COR-L47 (cell line): ENCODE results near the gene NPIPA7.
"Not testable (repeated sequence)": the region's sequence is repeated elsewhere in the genome, so short reads cannot be mapped to it uniquely, and the experiment has no call there.

ENCODE experiments used
- DNase-seq: peaks from one replicate; lab custom pipeline; 2025; lab: John Stamatoyannopoulos, UW

The NPIPA7 gene

GRCh38 chr16:16378840-16379239 is at the start of gene NPIPA7:
NPIPA7 (plus strand) TSS chr16:16379140; CDS start chr16:16379245, 105 bp downstream.
- not testable (repeated sequence) for DNase-seq

- not testable (repeated sequence) for DNase-seq
Measured at GRCh38 chr16:16331466-16331865, 47.5 kb upstream of the NPIPA7 start.

GRCh38 chr16:16357556-16357955 is 21.4 kb upstream of the NPIPA7 start:
- DNase-seq: not testable (repeated sequence)

- not testable (repeated sequence) for DNase-seq
Measured at GRCh38 chr16:16358539-16359240, 20.2 kb upstream of the NPIPA7 start.

GRCh38 chr16:16363595-16363994 is 15.3 kb upstream of the NPIPA7 start:
- not testable (repeated sequence) for DNase-seq

GRCh38 chr16:16364100-16364499 is 14.8 kb upstream of the NPIPA7 start:
- DNase-seq: not testable (repeated sequence)

- DNase-seq: not testable (repeated sequence)
Measured at GRCh38 chr16:16364701-16365100, 14.2 kb upstream of the NPIPA7 start.

GRCh38 chr16:16365319-16365718 is 13.6 kb upstream of the NPIPA7 start:
- DNase-seq: not testable (repeated sequence)

GRCh38 chr16:16365851-16366250 is 13.1 kb upstream of the NPIPA7 start:
- DNase-seq: not testable (repeated sequence)

GRCh38 chr16:16366552-16367284 is 12.2 kb upstream of the NPIPA7 start:
- DNase-seq: not testable (repeated sequence)

- not testable (repeated sequence) for DNase-seq
Measured at GRCh38 chr16:16367285-16367628, 11.7 kb upstream of the NPIPA7 start.

GRCh38 chr16:16369081-16369856 is 9.7 kb upstream of the NPIPA7 start:
- not testable (repeated sequence) for DNase-seq

GRCh38 chr16:16371136-16371735 is 7.7 kb upstream of the NPIPA7 start:
- DNase-seq: not testable (repeated sequence)

GRCh38 chr16:16374192-16374591 is 4.7 kb upstream of the NPIPA7 start:
- not testable (repeated sequence) for DNase-seq

GRCh38 chr16:16399685-16400084 is 20.7 kb downstream of the NPIPA7 start:
- DNase-seq: not testable (repeated sequence)

- DNase-seq: not testable (repeated sequence)
Measured at GRCh38 chr16:16402333-16402732, 23.4 kb downstream of the NPIPA7 start.

GRCh38 chr16:16404283-16404682 is 25.3 kb downstream of the NPIPA7 start:
- DNase-seq: not testable (repeated sequence)

GRCh38 chr16:16405421-16405820 is 26.5 kb downstream of the NPIPA7 start:
- not testable (repeated sequence) for DNase-seq

GRCh38 chr16:16408430-16408829 is 29.5 kb downstream of the NPIPA7 start:
- DNase-seq: not testable (repeated sequence)

GRCh38 chr16:16413773-16414172 is 34.8 kb downstream of the NPIPA7 start:
- DNase-seq: not testable (repeated sequence)

GRCh38 chr16:16417071-16417470 is 38.1 kb downstream of the NPIPA7 start:
- not testable (repeated sequence) for DNase-seq
